ENCODE measurements around the gene FUBP1.
"Not testable (repeated sequence)": the region's sequence is repeated elsewhere in the genome, so short reads cannot be mapped to it uniquely, and the experiment has no call there.

Gene FUBP1, protein sequence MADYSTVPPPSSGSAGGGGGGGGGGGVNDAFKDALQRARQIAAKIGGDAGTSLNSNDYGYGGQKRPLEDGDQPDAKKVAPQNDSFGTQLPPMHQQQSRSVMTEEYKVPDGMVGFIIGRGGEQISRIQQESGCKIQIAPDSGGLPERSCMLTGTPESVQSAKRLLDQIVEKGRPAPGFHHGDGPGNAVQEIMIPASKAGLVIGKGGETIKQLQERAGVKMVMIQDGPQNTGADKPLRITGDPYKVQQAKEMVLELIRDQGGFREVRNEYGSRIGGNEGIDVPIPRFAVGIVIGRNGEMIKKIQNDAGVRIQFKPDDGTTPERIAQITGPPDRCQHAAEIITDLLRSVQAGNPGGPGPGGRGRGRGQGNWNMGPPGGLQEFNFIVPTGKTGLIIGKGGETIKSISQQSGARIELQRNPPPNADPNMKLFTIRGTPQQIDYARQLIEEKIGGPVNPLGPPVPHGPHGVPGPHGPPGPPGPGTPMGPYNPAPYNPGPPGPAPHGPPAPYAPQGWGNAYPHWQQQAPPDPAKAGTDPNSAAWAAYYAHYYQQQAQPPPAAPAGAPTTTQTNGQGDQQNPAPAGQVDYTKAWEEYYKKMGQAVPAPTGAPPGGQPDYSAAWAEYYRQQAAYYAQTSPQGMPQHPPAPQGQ

DNA sequence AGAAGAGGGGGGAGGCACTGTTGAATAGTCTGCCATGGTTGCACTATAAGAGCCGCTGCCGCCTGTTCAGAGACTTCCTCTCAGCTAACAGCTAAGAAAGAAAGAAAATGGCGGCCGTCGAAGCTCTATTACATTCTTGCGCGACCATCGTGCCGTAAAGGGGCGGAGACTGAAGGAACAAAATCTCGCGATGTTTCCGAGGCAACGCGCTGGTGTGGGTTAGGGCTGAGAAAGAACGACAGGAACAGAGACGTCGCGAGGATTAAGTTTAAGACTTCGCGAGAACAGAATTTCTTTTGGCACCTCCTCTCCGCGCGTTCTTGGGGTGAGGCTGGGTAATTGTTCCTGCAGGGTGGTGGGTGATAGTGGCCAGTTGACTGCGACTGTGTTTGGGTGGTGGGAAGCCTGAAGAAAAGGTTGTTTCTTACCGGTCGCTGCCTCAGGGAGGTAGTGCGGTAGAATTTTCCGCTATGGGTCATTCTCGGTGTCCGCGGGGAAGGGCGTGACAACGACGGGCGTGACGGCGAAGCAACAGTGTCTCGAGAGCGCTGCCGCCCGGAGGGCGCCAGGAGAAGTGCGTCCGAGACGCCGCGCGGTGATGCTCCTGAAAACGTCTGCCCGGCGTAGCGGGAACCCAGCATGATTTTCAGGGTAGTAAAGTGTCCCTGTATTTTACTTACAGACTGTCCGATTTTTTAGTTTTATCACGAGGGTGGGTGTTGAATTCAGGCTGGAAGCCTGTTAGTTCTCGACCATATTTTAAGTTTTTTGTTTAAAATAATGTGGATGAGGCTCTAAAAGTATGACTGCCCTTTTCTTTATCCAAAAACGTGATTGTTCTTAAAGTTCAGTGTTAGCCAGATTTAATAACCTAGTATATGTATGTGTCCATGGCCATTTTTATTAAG is at the start of gene FUBP1:
FUBP1 (minus strand) TSS at position 104 of the 908 bp plus-strand sequence; CDS start at position 36, 68 bp downstream.
- peak; percentile 70 to 91 (median 85) for DNase-seq (ENCODE audit: low read depth in 2 of 3, low spot score in 2 of 3)

DNA sequence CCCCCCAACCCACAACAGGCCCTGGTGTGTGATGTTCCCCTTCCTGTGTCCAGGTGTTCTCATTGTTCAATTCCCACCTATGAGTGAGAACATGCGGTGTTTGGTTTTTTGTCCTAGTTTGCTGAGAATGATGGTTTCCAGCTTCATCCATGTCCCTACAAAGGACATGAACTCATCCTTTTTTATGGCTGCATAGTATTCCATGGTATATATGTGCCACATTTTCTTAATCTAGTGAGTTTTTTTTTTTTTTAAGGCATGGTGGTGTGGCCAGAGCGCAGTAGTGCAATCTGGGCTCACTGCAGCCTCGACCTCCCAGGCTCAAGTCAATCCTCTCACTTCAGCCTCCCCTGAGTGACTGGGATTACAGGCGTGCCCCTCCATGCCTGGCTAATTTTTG is 42.3 kb upstream of the FUBP1 start:
- not testable (repeated sequence) for DNase-seq (ENCODE audit: low read depth in 2 of 3, low spot score in 2 of 3)

DNA sequence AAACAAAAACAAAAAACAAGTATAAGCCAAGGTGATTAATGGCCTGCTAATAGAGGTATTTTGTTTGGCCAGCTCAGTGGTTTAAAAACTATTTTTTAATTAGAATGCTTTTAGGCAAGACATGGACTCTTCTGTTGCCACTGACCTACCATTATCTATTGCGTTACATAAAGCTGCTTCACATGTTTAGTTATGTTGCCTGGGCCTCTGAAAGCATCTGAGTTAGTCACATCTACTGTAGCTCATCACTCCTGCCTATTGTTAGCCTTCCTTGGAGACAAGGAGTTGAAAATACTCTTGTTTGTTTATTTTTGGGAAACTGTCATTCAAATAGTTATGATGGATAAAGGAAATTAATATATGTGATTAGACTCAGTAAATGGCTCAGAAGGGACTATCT is 40.2 kb upstream of the FUBP1 start:
- no peak for DNase-seq (ENCODE audit: low read depth in 2 of 3, low spot score in 2 of 3)

DNA sequence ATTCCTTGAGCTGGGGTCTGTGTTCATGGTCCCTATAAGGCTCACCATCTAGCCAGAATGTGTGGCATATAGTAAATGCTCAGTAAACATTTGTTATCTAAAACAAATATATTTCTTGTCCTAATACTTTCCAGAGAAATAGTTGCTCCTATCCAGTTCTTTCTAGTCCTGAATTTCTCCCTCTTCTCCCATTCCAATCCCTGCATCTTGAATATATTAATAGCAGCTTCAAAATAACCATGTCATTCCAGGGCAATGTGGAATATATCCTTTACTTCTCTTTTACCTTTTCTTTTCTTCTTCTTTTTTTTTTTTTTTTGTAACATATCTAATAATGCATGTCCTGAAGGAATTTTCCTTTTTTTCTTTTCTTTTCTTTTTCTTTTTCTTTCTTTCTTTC is 36.3 kb upstream of the FUBP1 start:
- no peak for DNase-seq (ENCODE audit: low read depth in 2 of 3, low spot score in 2 of 3)

DNA sequence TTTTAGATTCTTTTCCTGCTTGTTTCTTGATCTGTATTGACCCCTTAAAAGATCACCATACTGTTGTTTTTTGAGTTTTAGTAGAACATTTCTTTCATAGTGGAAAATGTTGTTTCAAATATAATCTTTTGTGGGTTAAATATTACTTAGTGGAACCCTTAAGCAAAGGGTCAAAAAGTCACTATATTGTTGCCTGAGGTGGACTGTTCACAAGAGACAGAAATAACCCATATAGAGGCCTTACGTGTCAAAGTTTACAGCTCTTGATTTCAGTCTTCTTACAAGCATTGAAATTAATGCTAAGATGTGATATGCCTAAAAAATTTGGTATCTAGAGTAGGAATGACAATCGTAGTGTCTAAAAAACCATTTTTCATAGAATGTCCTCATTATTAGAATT is 32.2 kb upstream of the FUBP1 start:
- DNase-seq (ENCODE audit: low read depth in 2 of 3, low spot score in 2 of 3): no peak

DNA sequence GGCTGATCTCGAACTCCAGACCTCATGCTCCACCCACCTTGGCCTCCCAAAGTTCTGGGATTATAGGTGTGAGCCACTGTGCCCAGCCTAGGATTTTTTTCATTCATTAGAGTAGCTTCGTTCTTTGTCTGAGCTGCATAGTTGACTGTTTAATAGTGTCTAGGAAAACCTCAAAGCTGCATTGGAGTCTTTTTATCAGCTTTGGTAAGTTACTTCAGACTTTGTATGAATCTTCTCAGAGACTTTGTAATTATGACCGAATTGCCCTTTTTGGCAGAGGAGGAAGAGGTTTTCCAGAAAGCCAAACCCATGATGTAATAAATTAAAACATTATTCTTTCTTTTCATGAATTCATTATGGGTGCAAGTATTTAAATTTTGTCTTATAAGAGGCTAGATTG is 31.0 kb upstream of the FUBP1 start:
- DNase-seq (ENCODE audit: low read depth in 2 of 3, low spot score in 2 of 3): no peak

DNA sequence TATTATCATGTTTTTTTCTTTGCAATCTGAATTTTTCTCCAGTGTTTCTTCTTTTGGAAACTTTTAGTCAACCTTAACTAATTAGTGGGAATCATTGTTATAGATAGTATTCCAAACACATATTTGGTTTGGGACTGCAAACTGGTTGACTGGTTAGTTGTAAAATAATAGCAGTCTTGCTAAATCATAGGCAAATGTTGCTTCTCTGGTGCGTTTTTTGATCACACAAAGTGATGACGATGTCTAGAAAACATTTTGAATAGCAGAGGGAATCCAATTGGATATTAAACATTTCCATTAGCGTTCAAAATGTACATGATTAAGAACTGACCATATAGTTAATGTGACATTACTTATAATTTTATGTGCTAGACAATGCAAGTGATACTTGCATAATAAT is 30.4 kb upstream of the FUBP1 start:
- DNase-seq (ENCODE audit: low read depth in 2 of 3, low spot score in 2 of 3): no peak

DNA sequence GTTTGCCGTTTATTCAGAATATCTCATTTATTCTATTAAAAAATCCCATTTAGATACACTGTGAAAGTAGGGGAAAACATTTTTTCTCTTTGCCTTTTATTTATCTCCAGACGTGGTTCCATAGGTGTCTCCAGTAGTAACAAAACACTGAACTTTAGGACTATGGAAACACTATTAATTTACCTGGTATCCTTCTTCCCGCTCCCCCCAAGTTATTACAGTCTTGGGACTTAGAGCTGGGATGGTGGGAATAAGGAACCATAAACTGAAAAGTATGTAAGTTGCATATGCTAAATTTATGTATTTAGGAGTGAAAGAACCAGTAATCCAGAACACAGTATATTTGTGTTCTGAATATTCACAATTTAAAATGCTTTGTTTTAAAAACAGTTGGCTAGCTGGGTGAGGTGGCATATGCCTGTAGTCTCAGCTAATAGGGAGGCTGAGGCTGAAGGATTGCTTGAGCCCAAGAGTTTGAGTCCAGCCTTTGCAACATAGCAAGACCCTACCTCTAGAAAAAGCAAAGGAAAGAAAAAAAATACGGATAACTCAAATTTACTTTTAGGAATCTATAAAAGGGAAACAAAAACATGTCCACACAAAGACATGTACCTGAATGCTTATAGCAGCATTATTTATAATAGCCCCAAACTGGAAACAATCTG is 28.9 kb upstream of the FUBP1 start:
- no peak for DNase-seq (ENCODE audit: low read depth in 2 of 3, low spot score in 2 of 3)

DNA sequence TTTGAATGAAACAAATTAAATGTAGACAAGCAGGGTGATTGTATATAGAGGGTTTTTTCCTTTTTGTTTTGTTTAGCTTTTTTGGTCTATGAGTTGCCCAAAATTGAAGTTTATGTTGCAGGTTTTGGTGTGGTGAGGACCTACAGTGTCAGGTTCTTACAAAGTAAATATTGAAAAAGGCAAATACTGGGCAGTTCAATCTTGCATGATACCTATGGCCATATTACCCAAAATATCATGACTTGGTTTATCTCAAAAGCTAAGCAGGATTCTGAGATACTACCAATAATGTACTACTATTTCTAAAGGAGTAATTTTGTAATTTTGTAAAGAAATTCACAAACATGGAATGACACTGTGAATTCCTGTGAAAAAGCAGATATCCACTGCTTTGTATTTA is 27.6 kb upstream of the FUBP1 start:
- no peak for DNase-seq (ENCODE audit: low read depth in 2 of 3, low spot score in 2 of 3)

DNA sequence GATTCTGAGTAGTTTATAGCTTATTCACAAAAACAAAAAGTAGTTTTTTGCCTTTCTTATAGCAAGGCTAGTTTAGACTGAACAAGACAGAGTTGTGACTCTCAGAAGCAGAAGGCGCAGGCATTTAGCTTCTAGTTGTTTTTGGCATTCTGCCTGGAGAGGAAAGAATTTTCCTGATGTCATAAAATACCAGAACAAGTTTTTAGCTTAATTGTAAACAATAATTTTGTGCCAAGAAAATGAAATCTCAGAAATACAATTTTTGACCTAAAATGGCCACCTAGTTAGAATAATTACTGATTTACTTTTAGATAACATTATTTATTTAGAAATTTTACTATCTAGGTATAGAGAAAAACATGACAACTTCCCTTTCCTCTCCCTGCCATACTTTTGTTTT is 26.9 kb upstream of the FUBP1 start:
- DNase-seq (ENCODE audit: low read depth in 2 of 3, low spot score in 2 of 3): no peak

DNA sequence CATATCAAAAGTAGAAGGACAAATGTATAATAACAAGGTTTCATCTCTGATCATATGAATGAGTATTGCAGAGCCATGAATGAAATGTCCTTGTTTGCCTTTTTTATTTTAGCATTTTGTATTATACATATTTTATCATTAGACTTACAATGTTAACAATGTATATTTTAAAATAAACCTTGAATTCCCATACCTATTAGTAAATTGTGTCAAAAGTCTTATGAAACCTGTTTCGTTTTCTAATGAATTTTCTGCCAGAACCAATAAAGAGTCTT is 26.5 kb upstream of the FUBP1 start:
- no peak for DNase-seq (ENCODE audit: low read depth in 2 of 3, low spot score in 2 of 3)

DNA sequence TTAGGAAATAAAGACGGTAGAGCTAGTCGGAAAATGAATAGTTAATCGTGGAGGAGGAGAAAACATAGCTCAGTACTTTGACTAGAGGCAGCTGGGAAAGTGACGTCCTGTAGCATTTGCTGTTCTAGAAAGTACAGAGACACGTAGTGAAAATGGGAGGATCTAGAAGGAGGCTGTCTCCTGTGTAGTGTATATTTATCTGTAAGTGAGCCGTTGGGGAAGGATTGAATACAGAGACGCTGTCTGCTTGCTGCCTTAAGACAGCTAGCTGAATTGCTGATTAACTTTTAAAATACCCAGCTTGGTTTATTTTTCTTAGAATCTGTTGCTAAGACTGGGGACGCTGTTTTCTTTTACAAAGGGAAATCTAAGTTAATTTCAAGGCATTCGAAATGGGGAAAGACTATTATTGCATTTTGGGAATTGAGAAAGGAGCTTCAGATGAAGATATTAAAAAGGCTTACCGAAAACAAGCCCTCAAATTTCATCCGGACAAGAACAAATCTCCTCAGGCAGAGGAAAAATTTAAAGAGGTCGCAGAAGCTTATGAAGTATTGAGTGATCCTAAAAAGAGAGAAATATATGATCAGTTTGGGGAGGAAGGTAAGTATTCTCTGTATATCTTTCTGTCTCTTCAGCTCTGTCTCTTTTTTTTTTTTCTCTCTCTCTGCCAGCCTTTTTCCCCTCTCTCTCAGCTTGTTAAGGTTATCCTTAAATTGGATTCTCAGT is 26.0 kb upstream of the FUBP1 start, which contains the start of gene DNAJB4:
DNAJB4 (plus strand) TSS at position 221 of the 729 bp plus-strand sequence; CDS start at position 393, 172 bp downstream.
- DNase-seq (ENCODE audit: low read depth in 2 of 3, low spot score in 2 of 3): no peak

DNA sequence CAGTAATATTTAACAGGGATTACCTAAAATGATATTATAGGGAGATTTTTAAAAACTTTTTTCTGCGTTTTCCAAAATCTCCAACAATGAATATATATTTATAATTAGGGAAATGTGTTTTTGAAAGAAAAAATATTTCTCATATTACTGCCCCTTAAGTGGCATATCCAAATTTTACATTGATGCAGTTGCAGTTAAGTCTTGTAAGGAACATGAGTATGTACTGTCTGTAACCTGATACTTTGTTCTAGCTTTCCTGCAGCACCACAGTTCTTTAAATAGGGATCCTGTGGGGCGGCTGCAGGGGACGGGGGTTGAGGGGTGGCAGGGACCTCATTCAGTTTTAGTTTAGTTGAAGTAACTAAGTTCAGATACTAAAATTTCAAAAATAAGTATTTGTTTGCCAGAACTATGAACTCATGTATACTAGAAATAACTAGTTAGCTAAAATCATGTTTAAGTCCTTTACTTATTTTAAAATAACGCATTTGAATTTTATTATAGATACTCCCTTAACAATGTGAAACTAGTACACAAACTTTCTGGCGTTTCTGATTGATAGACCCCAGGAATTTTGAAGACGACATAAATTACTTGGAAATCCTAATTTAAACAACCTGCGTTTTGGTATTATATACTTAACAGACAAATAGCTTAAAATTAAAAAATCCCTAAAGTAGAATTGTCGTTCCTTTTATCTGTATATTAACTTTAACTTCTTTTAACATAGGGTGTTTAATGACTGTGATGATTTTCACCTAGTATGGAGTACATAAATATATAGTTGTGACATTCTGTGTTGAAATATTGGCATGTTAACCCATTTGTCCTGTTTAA is 25.2 kb upstream of the FUBP1 start:
- peak in 1 of 3 experiments; percentile 12 for DNase-seq (ENCODE audit: low read depth in 2 of 3, low spot score in 2 of 3)

DNA sequence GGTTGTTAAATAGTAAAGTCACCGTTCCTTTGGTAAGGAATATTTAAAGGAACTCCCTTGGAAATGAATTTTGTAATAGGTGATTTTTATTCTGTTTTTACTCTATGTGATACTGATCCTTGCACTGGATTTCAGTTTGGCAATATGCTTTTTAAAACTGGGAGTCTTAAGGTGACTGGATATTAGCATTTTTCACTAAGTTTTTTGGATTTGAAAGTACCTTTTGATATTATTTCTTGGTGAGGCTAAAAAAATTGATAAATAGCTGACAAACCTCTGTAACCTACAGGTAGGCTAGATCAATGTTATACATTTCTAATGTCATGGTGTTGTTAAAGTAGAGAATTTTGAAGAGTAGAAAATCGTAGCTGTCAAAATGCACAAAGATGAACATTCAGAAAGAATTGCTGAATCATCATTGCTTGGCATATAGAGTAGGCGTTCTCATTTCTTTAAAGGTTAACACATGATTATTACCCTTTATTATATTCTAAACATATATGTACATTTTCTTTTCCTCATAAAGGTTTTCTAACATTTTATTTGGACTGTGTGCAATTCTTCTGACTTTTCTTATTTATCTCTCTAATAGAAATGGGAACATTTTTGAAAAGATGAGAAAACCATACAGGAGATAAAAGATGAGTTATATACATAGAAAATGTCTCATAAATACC is 24.3 kb upstream of the FUBP1 start:
- no peak for DNase-seq (ENCODE audit: low read depth in 2 of 3, low spot score in 2 of 3)

DNA sequence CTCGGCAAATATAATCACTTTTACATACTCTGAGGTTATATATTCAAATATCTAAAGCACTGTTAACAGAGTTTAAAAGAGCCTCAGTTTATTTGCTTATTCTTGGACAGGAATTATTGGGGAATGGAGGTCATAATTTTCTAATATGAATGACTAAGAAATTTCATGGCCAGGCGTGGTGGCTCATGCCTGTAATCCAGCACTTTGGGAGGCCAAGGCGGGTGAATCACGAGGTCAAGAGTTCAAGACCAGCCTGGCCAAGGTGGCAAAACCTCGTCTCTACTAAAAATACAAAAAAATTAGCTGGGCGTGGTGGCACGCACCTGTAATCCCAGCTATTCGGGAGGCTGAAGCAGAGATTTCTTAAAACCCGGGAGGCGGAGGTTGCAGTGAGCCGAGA is 21.7 kb upstream of the FUBP1 start:
- DNase-seq (ENCODE audit: low read depth in 2 of 3, low spot score in 2 of 3): not testable (repeated sequence)

DNA sequence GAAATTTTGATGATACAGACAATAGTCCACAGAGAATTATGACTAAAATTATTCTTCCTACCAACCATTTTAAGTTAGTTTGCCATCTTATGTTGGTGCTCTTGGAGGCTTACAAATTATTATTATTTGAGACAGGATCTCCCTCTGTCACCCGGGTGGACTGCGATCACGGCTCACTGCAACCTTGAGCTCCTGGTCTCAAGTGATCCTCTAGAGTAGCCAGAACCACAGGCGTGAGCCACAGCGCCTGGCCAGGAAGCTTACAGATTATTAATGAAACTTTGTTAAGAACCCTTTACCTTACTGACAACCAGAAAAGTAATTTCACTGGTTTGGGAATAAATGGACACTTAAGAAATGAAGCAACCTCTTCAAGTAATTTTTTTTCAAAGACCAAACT is 17.9 kb upstream of the FUBP1 start:
- DNase-seq (ENCODE audit: low read depth in 2 of 3, low spot score in 2 of 3): no peak

DNA sequence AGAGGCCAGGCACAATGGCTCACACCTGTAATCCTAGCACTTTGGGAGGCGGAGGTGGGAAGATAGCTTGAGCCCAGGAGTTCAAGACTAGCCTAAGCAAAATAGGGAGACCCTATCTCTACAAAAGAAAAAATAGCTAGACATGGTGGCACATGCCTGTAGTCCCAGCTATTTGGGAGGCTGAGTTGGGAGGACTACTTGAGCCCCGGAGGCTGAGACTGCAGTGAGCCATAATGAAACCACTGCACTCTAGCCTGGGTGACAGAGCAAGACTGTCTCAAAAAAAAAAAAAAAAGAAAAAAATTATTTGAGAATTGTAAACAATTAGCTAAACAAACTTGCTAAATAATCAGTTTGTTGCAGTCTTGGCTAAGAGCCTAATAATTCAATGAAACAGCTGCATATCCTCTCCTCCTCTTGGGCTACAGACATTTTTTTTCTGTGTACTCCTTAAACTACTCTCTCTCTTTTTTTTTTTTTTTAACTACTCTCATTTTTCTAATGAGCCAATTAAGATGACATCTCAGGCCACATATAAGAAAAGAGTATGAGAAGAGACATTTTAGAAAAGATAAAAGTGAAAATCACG is 15.3 kb upstream of the FUBP1 start:
- DNase-seq (ENCODE audit: low read depth in 2 of 3, low spot score in 2 of 3): no peak

DNA sequence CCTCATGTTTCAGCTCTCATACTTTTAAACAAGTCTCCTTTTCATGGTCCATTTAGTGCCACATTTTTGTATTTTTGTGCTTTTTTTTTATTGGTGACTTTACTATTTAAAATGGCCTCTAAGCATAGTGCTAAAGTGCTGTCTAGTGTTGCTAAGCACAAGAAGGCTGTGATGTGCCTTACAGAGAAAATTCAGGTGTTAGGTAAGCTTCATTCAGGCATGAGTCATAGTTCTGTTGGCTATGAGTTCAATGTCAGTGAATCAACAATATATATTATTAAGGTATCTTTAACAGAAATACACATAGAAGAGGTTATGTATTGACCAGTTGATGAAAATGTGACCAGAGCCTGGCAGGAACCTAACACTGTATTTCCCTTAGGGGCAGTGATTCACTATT is 12.8 kb upstream of the FUBP1 start:
- DNase-seq (ENCODE audit: low read depth in 2 of 3, low spot score in 2 of 3): no peak

All from activated CD8-positive, alpha-beta memory T cell treated with anti-CD3 and anti-CD28 coated beads for 48 hours (primary cell).